NOMO-1 (cell line): ENCODE measurements around the gene CDKN3.
"Not testable (repeated sequence)": the region's sequence is repeated elsewhere in the genome, so short reads cannot be mapped to it uniquely, and the experiment has no call there.

Experiments used
- DNase-seq, 2 experiments: peaks; one replicate each; lab custom pipeline; 2025; ENCODE audit not compliant: unreplicated experiment in 2 of 2; lab: John Stamatoyannopoulos, UW

The CDKN3 gene

GRCh38 chr14:54451961-54452360 is 55.2 kb downstream of the CDKN3 start:
- no peak for DNase-seq

GRCh38 chr14:54453252-54453651 is 56.4 kb downstream of the CDKN3 start:
- DNase-seq, result no peak

GRCh38 chr14:54453990-54454389 is 57.2 kb downstream of the CDKN3 start:
- not testable (repeated sequence) for DNase-seq

GRCh38 chr14:54455363-54455762 is 58.6 kb downstream of the CDKN3 start:
- DNase-seq, result no peak

GRCh38 chr14:54456820-54457608 is 60.2 kb downstream of the CDKN3 start:
- DNase-seq, result not testable (repeated sequence)

GRCh38 chr14:54457609-54457996 is 60.8 kb downstream of the CDKN3 start:
- no peak for DNase-seq

- DNase-seq, result not testable (repeated sequence)
Measured at GRCh38 chr14:54458536-54458935, 61.7 kb downstream of the CDKN3 start.

- DNase-seq, result no peak
Measured at GRCh38 chr14:54459106-54459505, 62.3 kb downstream of the CDKN3 start.

- peak in 1 of 2 experiments; percentile 60 for DNase-seq
Measured at GRCh38 chr14:54462048-54462447, 65.2 kb downstream of the CDKN3 start.

GRCh38 chr14:54465654-54466053 is 68.8 kb downstream of the CDKN3 start:
- DNase-seq, result no peak

GRCh38 chr14:54467280-54467679 is 70.5 kb downstream of the CDKN3 start:
- no peak for DNase-seq
